H1 (cell line): Measurements from ENCODE around the gene PALM2AKAP2. TPM values are rescaled to one million over a fixed set of nuclear protein-coding genes. Genes with fewer than 3 reads are reported as not detected.

ENCODE experiments used
- CTCF ChIA-PET: fragments of 300-600 bp; sonication (Branson Sonifier 250); formaldehyde crosslinking; loops from one replicate; lab custom pipeline; 2021; ENCODE audit not compliant: partially characterized antibody; lab: Charles Lee
- POLR2A ChIA-PET: fragments of 300-600 bp; sonication (Branson Sonifier 250); formaldehyde crosslinking; loops from one replicate; lab custom pipeline; 2021; ENCODE audit warnings: inconsistent platforms; ENCODE audit not compliant: partially characterized antibody; lab: Charles Lee
- DNase-seq, 2 experiments: peaks; one replicate each; pipeline versions ENCODE4 v3.0.0 to v3.0.0-alpha.2; 2010 to 2022; ENCODE audit warnings: low spot score in 2 of 2, low read depth in 1 of 2, mixed read lengths in 1 of 2
- FAIRE-seq: peaks from 2 replicates; lab custom pipeline; 2011; peaks lifted over from hg19 to GRCh38; lab: Jason Lieb, UNC
- H2AFZ ChIP-seq: 2 replicates; pipeline ENCODE4 v1.8.1; 2012; ENCODE audit warnings: low read length, inconsistent platforms
- H2AK5ac ChIP-seq: 2 replicates; pipeline ENCODE4 v1.6.1; 2013; ENCODE audit warnings: low read depth, low read length
- H2BK120ac ChIP-seq: replicated peaks from 2 replicates; pipeline ENCODE3; 2013; ENCODE audit warnings: low read depth, low read length, inconsistent platforms
- H2BK12ac ChIP-seq: 2 replicates; pipeline ENCODE4 v1.6.1; 2013; ENCODE audit warnings: low read depth, low read length
- H2BK15ac ChIP-seq: 2 replicates; pipeline ENCODE4 v1.6.1; 2013; ENCODE audit warnings: low read length
- H2BK20ac ChIP-seq: 2 replicates; pipeline ENCODE4 v1.6.1; 2013; ENCODE audit warnings: low read length
- H2BK5ac ChIP-seq: 2 replicates; pipeline ENCODE4 v1.6.1; 2013; ENCODE audit warnings: low read depth, low read length
- H3K14ac ChIP-seq: 2 replicates; pipeline ENCODE4 v1.6.1; 2013; ENCODE audit warnings: inconsistent platforms; ENCODE audit not compliant: insufficient read length
- H3K18ac ChIP-seq: 2 replicates; pipeline ENCODE4 v1.6.1; 2013; ENCODE audit warnings: low read length; ENCODE audit errors: extremely low read depth
- H3K23ac ChIP-seq: 2 replicates; pipeline ENCODE4 v1.6.1; 2013; ENCODE audit warnings: inconsistent platforms; ENCODE audit not compliant: insufficient read length
- H3K23me2 ChIP-seq: 2 replicates; pipeline ENCODE4 v1.6.1; 2013; ENCODE audit warnings: low read depth, low read length
- H3K27ac ChIP-seq: 2 replicates; pipeline ENCODE4 v1.6.1; 2011; ENCODE audit warnings: low read depth, low read length, inconsistent platforms
- H3K27me3 ChIP-seq, 4 experiments: replicated peaks in 1 of 4; 1 replicate in 1 of 4; 2 replicates in 3 of 4; pipeline versions ENCODE4 v1.6.1 to v1.8.1; 2011 to 2013; ENCODE audit warnings: low read length in 3 of 4, mild to moderate bottlenecking in 3 of 4, inconsistent platforms in 2 of 4, mixed read lengths in 2 of 4, moderate library complexity in 1 of 4; ENCODE audit not compliant: control insufficient read depth in 3 of 4, insufficient read depth in 3 of 4; ENCODE audit errors: extremely low read depth in 1 of 4
- H3K36me3 ChIP-seq, 4 experiments: 2 replicates each; pipeline versions ENCODE4 v1.6.1 to v1.8.1; 2011 to 2013; ENCODE audit warnings: mild to moderate bottlenecking in 4 of 4, low read length in 3 of 4, moderate library complexity in 2 of 4, control low read depth in 1 of 4, inconsistent platforms in 1 of 4; ENCODE audit not compliant: insufficient read depth in 4 of 4, control insufficient read depth in 2 of 4
- H3K4ac ChIP-seq: replicated peaks from 2 replicates; pipeline ENCODE3; 2013; ENCODE audit warnings: low read length, low read depth, mixed read lengths, inconsistent platforms; ENCODE audit not compliant: insufficient read length
- H3K4me1 ChIP-seq, 4 experiments: replicated peaks in 1 of 4; 1 replicate in 1 of 4; 2 replicates in 3 of 4; pipeline versions ENCODE4 v1.6.1 to v1.8.1; 2011 to 2013; ENCODE audit warnings: low read length in 3 of 4, inconsistent platforms in 2 of 4, mixed read lengths in 1 of 4; ENCODE audit not compliant: insufficient read depth in 4 of 4, control insufficient read depth in 3 of 4
- H3K4me2 ChIP-seq, 2 experiments: 2 replicates each; pipeline versions ENCODE4 v1.6.1 to v1.8.1; 2011 to 2013; ENCODE audit warnings: low read depth in 2 of 2, low read length in 2 of 2, control low read depth in 1 of 2, inconsistent platforms in 1 of 2, mild to moderate bottlenecking in 1 of 2; ENCODE audit not compliant: insufficient read depth in 1 of 2
- H3K4me3 ChIP-seq, 4 experiments: fragments of 200-600, 300-600 bp in 1 of 4; sonication (generic), shearing (Covaris generic), sonication (Bioruptor Twin) in 1 of 4; 2 replicates each; pipeline versions ENCODE4 v1.5.1 to v1.8.1; 2011 to 2016; ENCODE audit warnings: low read length in 4 of 4, low read depth in 3 of 4, control low read depth in 2 of 4, inconsistent platforms in 2 of 4, mild to moderate bottlenecking in 2 of 4, mixed read lengths in 1 of 4, moderate library complexity in 1 of 4; ENCODE audit not compliant: insufficient read depth in 2 of 4; ENCODE audit errors: extremely low read depth in 1 of 4
- H3K56ac ChIP-seq: replicated peaks from 2 replicates; pipeline ENCODE3; 2013; ENCODE audit warnings: low read depth, mild to moderate bottlenecking, mixed read lengths, low read length, inconsistent platforms; ENCODE audit not compliant: insufficient read length
- H3K79me1 ChIP-seq: 2 replicates; pipeline ENCODE4 v1.6.1; 2013; ENCODE audit warnings: low read depth, low read length, control low read depth
- H3K79me2 ChIP-seq, 2 experiments: 2 replicates each; pipeline versions ENCODE4 v1.6.1 to v1.8.1; 2012 to 2013; ENCODE audit warnings: low read length in 2 of 2, mild to moderate bottlenecking in 2 of 2, inconsistent platforms in 1 of 2; ENCODE audit not compliant: insufficient read depth in 2 of 2, control insufficient read depth in 1 of 2
- H3K9ac ChIP-seq, 4 experiments: replicated peaks in 1 of 4; 1 replicate in 1 of 4; 2 replicates in 3 of 4; pipeline versions ENCODE4 v1.6.1 to v1.8.1; 2011 to 2013; ENCODE audit warnings: low read depth in 3 of 4, low read length in 3 of 4, control low read depth in 2 of 4, mild to moderate bottlenecking in 2 of 4, moderate library complexity in 2 of 4, inconsistent platforms in 1 of 4; ENCODE audit errors: extremely low read depth in 1 of 4
- H3K9me3 ChIP-seq, 2 experiments: 2 replicates each; pipeline versions ENCODE4 v1.6.1 to v1.8.1; 2012 to 2013; ENCODE audit warnings: mild to moderate bottlenecking in 2 of 2, moderate library complexity in 2 of 2, control low read depth in 1 of 2, inconsistent platforms in 1 of 2, low read depth in 1 of 2, low read length in 1 of 2, mixed read lengths in 1 of 2; ENCODE audit not compliant: insufficient read depth in 2 of 2
- H4K20me1 ChIP-seq, 2 experiments: replicated peaks in 1 of 2; 2 replicates each; pipeline versions ENCODE3 to v1.8.1; 2011 to 2013; ENCODE audit warnings: inconsistent platforms in 2 of 2, low read length in 2 of 2, mild to moderate bottlenecking in 1 of 2; ENCODE audit not compliant: insufficient read depth in 2 of 2, control insufficient read depth in 1 of 2
- H4K5ac ChIP-seq: 2 replicates; pipeline ENCODE4 v1.6.1; 2013; ENCODE audit warnings: low read length, low read depth, mixed read lengths, inconsistent platforms; ENCODE audit not compliant: insufficient read length
- H4K8ac ChIP-seq: 2 replicates; pipeline ENCODE4 v1.8.0; 2013; ENCODE audit warnings: mild to moderate bottlenecking, moderate library complexity, low read length, inconsistent platforms; ENCODE audit not compliant: insufficient read depth; ENCODE audit errors: extremely low read depth
- H4K91ac ChIP-seq: replicated peaks from 2 replicates; pipeline ENCODE3; 2013; ENCODE audit warnings: low read length, mixed read lengths, inconsistent platforms; ENCODE audit not compliant: insufficient read length
- CBX5 ChIP-seq: fragments of 300-800, 300-1000 bp; sonication (generic); IDR thresholded peaks from 2 replicates; pipeline ENCODE4 v1.7.1; 2016; ENCODE audit warnings: antibody characterized with exemption, low read length, low read depth
- JUN ChIP-seq: IDR thresholded peaks from 2 replicates; pipeline ENCODE4 v1.6.1; 2011; ENCODE audit warnings: low read depth, mild to moderate bottlenecking, improper control_type of control experiment, low read length
- NANOG ChIP-seq: IDR thresholded peaks from 2 replicates; pipeline ENCODE4 v1.6.1; 2011; ENCODE audit warnings: low read length, low read depth, mild to moderate bottlenecking, inconsistent platforms; ENCODE audit not compliant: insufficient read depth, poor library complexity, severe bottlenecking
- RAD21 ChIP-seq, 2 experiments: IDR thresholded peaks in 1 of 2; conservative IDR thresholded peaks in 1 of 2; 2 replicates each; pipeline ENCODE4 v1.6.1; 2011; ENCODE audit warnings: low read depth in 2 of 2, low read length in 2 of 2, improper control_type of control experiment in 1 of 2, inconsistent platforms in 1 of 2, mild to moderate bottlenecking in 1 of 2, moderate library complexity in 1 of 2
- WGBS, 2 experiments: shearing (Covaris generic) in 1 of 2; methylation state at CpG; one replicate each; pipeline versions ENCODE4 v1.1.6 to v1.1.7; 2013 to 2015; ENCODE audit warnings: low lambda C conversion rate in 2 of 2, mixed read lengths in 2 of 2, inconsistent platforms in 1 of 2, low coverage in 1 of 2, missing lambda C conversion rate in 1 of 2; ENCODE audit not compliant: insufficient replicate concordance in 2 of 2, insufficient coverage in 1 of 2, insufficient read length in 1 of 2; ENCODE audit errors: extremely low coverage in 1 of 2, missing lambda C conversion rate in 1 of 2; 5-methylcytosine and 5-hydroxymethylcytosine counted together
- polyA plus RNA-seq, 7 experiments: library from polyadenylated mRNA; depleted of rRNA in 3 of 7; stranded (reverse) in 5 of 7; unstranded in 2 of 7; fragments of >200 nt in 5 of 7; fragments of 200-250 nt in 2 of 7; gene quantifications; 1 replicate in 5 of 7; 2 replicates in 1 of 7; 4 replicates in 1 of 7; pipeline versions ENCODE4 v1.2.1 to v1.2.3, GENCODE V29; 2011 to 2013; ENCODE audit warnings: missing spikeins in 2 of 7, mixed read lengths in 2 of 7
- total RNA-seq: library from RNA; stranded (reverse); fragmentation: NEBNext Ultra II Directional; extraction: Animal tissue kit (Norgen Biotek cat#: 25700); gene quantifications from 2 replicates; pipeline ENCODE4 v1.2.1, GENCODE V29; 2021

The PALM2AKAP2 gene
- total and polyA plus RNA-seq, 2 of the 8 experiments (the other 6 are each of a cell fraction or from before 2014, with no cell fraction given) = 0.38 to 20.5 TPM

- Histone ChIP-seq H3K23ac (no peak overlapping the region), H4K5ac (no peak overlapping the region), H3K18ac (no peak overlapping the region), H2AFZ (no peak overlapping the region), H4K20me1 (no peaks in the 10 kb centered on the region), H2BK5ac (no peak overlapping the region), H3K4me2 (no peak overlapping the region), H2AK5ac (no peak overlapping the region), H4K91ac (no peak overlapping the region), H3K14ac (no peak overlapping the region), H3K56ac (no peak overlapping the region), H2BK15ac (no peak overlapping the region), H3K27me3 (no peaks in the 10 kb centered on the region), H2BK12ac (no peak overlapping the region), H3K79me1 (no peaks in the 10 kb centered on the region), H3K4me3 (no peak overlapping the region), H3K9ac (no peak overlapping the region), H3K36me3 (no peaks in the 10 kb centered on the region), H3K23me2 (no peaks in the 10 kb centered on the region; the same call in 1 of the 2 replicates), H3K79me2 (no peaks in the 10 kb centered on the region), H3K9me3 (no peaks in the 10 kb centered on the region), H2BK120ac (no peak overlapping the region), H4K8ac (no peak overlapping the region), H3K4ac (no peak overlapping the region), H2BK20ac (no peak overlapping the region), H3K4me1 (peaks cover 0 to 3% (median 1%) of the 10 kb centered on the region in 4 experiments; a peak in 2 of 7 replicates), H3K27ac (no peak overlapping the region)
- 75% methylated on average over 2 of the region's 2 CpGs; no CpG with 5 or more reads in 1 of the 2 experiments for WGBS, 2 experiments
- TF ChIP-seq JUN (no peak), NANOG (no peak), RAD21 (IDR thresholded peaks at IDR 0.05 in 1 of 2, conservative IDR thresholded peaks at IDR 0.05 in 1 of 2; ENCODE audit: low read depth in 2 of 2, low read length in 2 of 2) (no peak), CBX5 (no peak)
- no peak for FAIRE-seq
- ChIA-PET CTCF (interaction anchor here (1.8 to 2.5 kb wide), 2 partner anchors 8 to 79 kb away, joined by 5 to 8 read pairs; no protein-coding TSS in a partner anchor), POLR2A (no interaction called here)
- DNase-seq = no peak
Observed at GRCh38 chr9:109743696-109744095, 36.3 kb upstream of the PALM2AKAP2 start.
